Activated T-cell treated with anti-CD3 and anti-CD28 coated beads, Interleukin-2, amount 50 U/mL, for 1 hour (primary cell): ENCODE results near the gene TMEM123.

Experiments
- DNase-seq: peaks from one replicate; pipeline ENCODE4 v3.0.0-alpha.2; 2020

The TMEM123 gene

GRCh38 chr11:102422817-102423712, 29.5 kb downstream of the TMEM123 start:
- DNase-seq = no peak

- no peak for DNase-seq
Observed at GRCh38 chr11:102421261-102421660, 31.3 kb downstream of the TMEM123 start.

- no peak for DNase-seq
Observed at GRCh38 chr11:102420547-102420946, 32.0 kb downstream of the TMEM123 start.

- DNase-seq = no peak
Observed at GRCh38 chr11:102419181-102419580, 33.4 kb downstream of the TMEM123 start.

GRCh38 chr11:102416976-102417375, 35.6 kb downstream of the TMEM123 start:
- DNase-seq = no peak

GRCh38 chr11:102415304-102415916, 37.2 kb downstream of the TMEM123 start:
- no peak for DNase-seq

GRCh38 chr11:102414559-102414958, 38.0 kb downstream of the TMEM123 start:
- no peak for DNase-seq

GRCh38 chr11:102413497-102413896, 39.1 kb downstream of the TMEM123 start:
- no peak for DNase-seq

- no peak for DNase-seq
Observed at GRCh38 chr11:102411142-102411541, 41.4 kb downstream of the TMEM123 start.

GRCh38 chr11:102410382-102410784, 42.2 kb downstream of the TMEM123 start:
- no peak for DNase-seq

GRCh38 chr11:102408339-102408738, 44.2 kb downstream of the TMEM123 start:
- no peak for DNase-seq

- DNase-seq = no peak
Observed at GRCh38 chr11:102407901-102408300, 44.7 kb downstream of the TMEM123 start.

- DNase-seq = no peak
Observed at GRCh38 chr11:102406099-102406498, 46.5 kb downstream of the TMEM123 start.

- no peak for DNase-seq
Observed at GRCh38 chr11:102405501-102405900, 47.1 kb downstream of the TMEM123 start.

GRCh38 chr11:102402548-102402947, 50.0 kb downstream of the TMEM123 start:
- no peak for DNase-seq

GRCh38 chr11:102401905-102402304, 50.7 kb downstream of the TMEM123 start:
- DNase-seq = no peak

GRCh38 chr11:102400603-102401002, 52.0 kb downstream of the TMEM123 start:
- DNase-seq = no peak

- no peak for DNase-seq
Observed at GRCh38 chr11:102399189-102399588, 53.4 kb downstream of the TMEM123 start.

- no peak for DNase-seq
Observed at GRCh38 chr11:102398297-102398696, 54.3 kb downstream of the TMEM123 start.

GRCh38 chr11:102396708-102397563, 55.6 kb downstream of the TMEM123 start:
- DNase-seq = no peak

- no peak for DNase-seq
Observed at GRCh38 chr11:102395720-102396393, 56.7 kb downstream of the TMEM123 start.

- no peak for DNase-seq
Observed at GRCh38 chr11:102393272-102393730, 59.3 kb downstream of the TMEM123 start.
